GM19397 (cell line): ENCODE data around the gene ADPGK.
A peak's percentile ranks its signal among the peaks of the same experiment; 100 is the strongest.

Source experiments
- ATAC-seq: cut with Tn5 transposase; IDR thresholded peaks from one replicate; pipeline ENCODE4 v1.9.1; 2021; ENCODE audit warnings: mild to moderate bottlenecking, moderate library complexity; ENCODE audit not compliant: unreplicated experiment

ADPGK gene

GRCh38 chr15:72790302-72790910 lies 6.8 kb upstream of the ADPGK start:
- ATAC-seq = no peak

- no peak for ATAC-seq
These were observed 4.0 kb upstream of the ADPGK start for GRCh38 chr15:72787526-72787925.

- ATAC-seq = no peak
These were observed 3.3 kb upstream of the ADPGK start for GRCh38 chr15:72786676-72787345.

GRCh38 chr15:72786242-72786641 lies 2.7 kb upstream of the ADPGK start:
- no peak for ATAC-seq

- ATAC-seq = no peak
These were observed 2.3 kb upstream of the ADPGK start for GRCh38 chr15:72785841-72786240.

- no peak for ATAC-seq
These were observed 1.9 kb upstream of the ADPGK start for GRCh38 chr15:72785432-72785831.

GRCh38 chr15:72784456-72784876 lies 908 bp upstream of the ADPGK start:
- no peak for ATAC-seq

- ATAC-seq = peak; percentile 20
These were observed 436 bp downstream of the ADPGK start for GRCh38 chr15:72783004-72783639.

- ATAC-seq = no peak
These were observed 1.1 kb downstream of the ADPGK start for GRCh38 chr15:72782274-72783003.

GRCh38 chr15:72781631-72782030 lies 1.9 kb downstream of the ADPGK start:
- ATAC-seq = no peak

GRCh38 chr15:72778796-72779195 lies 4.8 kb downstream of the ADPGK start:
- ATAC-seq = no peak

- ATAC-seq = no peak
These were observed 8.7 kb downstream of the ADPGK start for GRCh38 chr15:72774696-72775383.

- no peak for ATAC-seq
These were observed 12.2 kb downstream of the ADPGK start for GRCh38 chr15:72771329-72771725.

GRCh38 chr15:72770673-72771328 lies 12.8 kb downstream of the ADPGK start:
- no peak for ATAC-seq

- no peak for ATAC-seq
These were observed 16.8 kb downstream of the ADPGK start for GRCh38 chr15:72766780-72767179.

- ATAC-seq = no peak
These were observed 17.5 kb downstream of the ADPGK start for GRCh38 chr15:72766025-72766424.

GRCh38 chr15:72764656-72765055 lies 18.9 kb downstream of the ADPGK start:
- ATAC-seq = no peak

GRCh38 chr15:72760590-72761260 lies 22.8 kb downstream of the ADPGK start:
- no peak for ATAC-seq

- ATAC-seq = no peak
These were observed 25.4 kb downstream of the ADPGK start for GRCh38 chr15:72758182-72758581.

- no peak for ATAC-seq
These were observed 29.5 kb downstream of the ADPGK start for GRCh38 chr15:72754096-72754495.
